Fibroblast of gingiva (primary cell): ENCODE data around the gene MAN1A1.
A peak's percentile ranks its signal among the peaks of the same experiment; 100 is the strongest.
"Not testable (repeated sequence)": the region's sequence is repeated elsewhere in the genome, so short reads cannot be mapped to it uniquely, and the experiment has no call there.

ENCODE experiments used
- DNase-seq: peaks from one replicate; pipeline ENCODE4 v3.0.0-alpha.2; 2011; ENCODE audit warnings: low read depth

MAN1A1 gene

GRCh38 chr6:119171088-119171841 lies 178.3 kb downstream of the MAN1A1 start:
- no peak for DNase-seq

GRCh38 chr6:119170447-119171087 lies 179.0 kb downstream of the MAN1A1 start:
- DNase-seq: no peak

- DNase-seq: no peak
Observed at GRCh38 chr6:119170103-119170446, 179.5 kb downstream of the MAN1A1 start.

- not testable (repeated sequence) for DNase-seq
Observed at GRCh38 chr6:119169355-119169754, 180.2 kb downstream of the MAN1A1 start.

- DNase-seq: no peak
Observed at GRCh38 chr6:119166024-119166784, 183.4 kb downstream of the MAN1A1 start.

- no peak for DNase-seq
Observed at GRCh38 chr6:119163006-119163405, 186.6 kb downstream of the MAN1A1 start.

- no peak for DNase-seq
Observed at GRCh38 chr6:119162134-119162775, 187.3 kb downstream of the MAN1A1 start.

GRCh38 chr6:119161438-119161837 lies 188.1 kb downstream of the MAN1A1 start:
- DNase-seq: no peak

- DNase-seq: peak; percentile 86
Observed at GRCh38 chr6:119160911-119161310, 188.7 kb downstream of the MAN1A1 start.

- peak; percentile 98 for DNase-seq
Observed at GRCh38 chr6:119158057-119158848, 191.3 kb downstream of the MAN1A1 start.

GRCh38 chr6:119157506-119157815 lies 192.1 kb downstream of the MAN1A1 start:
- no peak for DNase-seq

GRCh38 chr6:119156757-119157505 lies 192.6 kb downstream of the MAN1A1 start:
- no peak for DNase-seq

GRCh38 chr6:119156082-119156481 lies 193.5 kb downstream of the MAN1A1 start:
- not testable (repeated sequence) for DNase-seq

GRCh38 chr6:119152187-119152586 lies 197.4 kb downstream of the MAN1A1 start:
- no peak for DNase-seq

GRCh38 chr6:119148825-119149525 lies 200.6 kb downstream of the MAN1A1 start:
- DNase-seq: peak; percentile 39

- DNase-seq: peak; percentile 84
Observed at GRCh38 chr6:119148098-119148824, 201.3 kb downstream of the MAN1A1 start.

- DNase-seq: peak; percentile 92
Observed at GRCh38 chr6:119147101-119148053, 202.2 kb downstream of the MAN1A1 start.

GRCh38 chr6:119145111-119145510 lies 204.4 kb downstream of the MAN1A1 start:
- no peak for DNase-seq

GRCh38 chr6:119142637-119143036 lies 206.9 kb downstream of the MAN1A1 start:
- no peak for DNase-seq
